ENCODE results near the gene LYRM9. TPM values are rescaled to one million over a fixed set of nuclear protein-coding genes. Genes with fewer than 3 reads are reported as not detected.

Gene LYRM9
- polyA plus RNA-seq, 1 of the 3 experiments (the other 2 are of a cell fraction) = 4.6 TPM

DNA sequence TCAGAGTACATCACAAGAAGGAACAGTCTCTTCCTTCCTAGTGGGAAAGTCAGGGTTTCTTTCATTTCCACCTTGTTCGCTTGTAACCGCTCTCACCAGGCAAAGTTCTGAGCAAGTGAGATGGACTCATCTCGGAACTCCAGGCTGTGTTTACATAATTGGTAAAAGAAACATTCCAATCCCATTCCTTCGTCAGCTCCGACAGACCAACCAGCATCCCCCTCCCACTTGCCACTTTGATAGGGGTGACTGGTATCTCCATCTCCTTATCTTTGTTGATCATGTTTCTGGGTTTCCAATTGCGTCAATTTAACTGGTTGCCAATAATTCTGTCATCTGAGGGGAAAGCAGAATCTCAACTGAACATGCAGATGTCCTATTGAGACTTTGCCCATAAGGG, 36.8 kb upstream of the LYRM9 start:
- Histone ChIP-seq H3K9me2 (no peaks in the 10 kb centered on the region), H3K4me1 (ENCODE audit: control insufficient read depth in 1 of 2, insufficient read depth in 2 of 2, low read depth in 1 of 2, low read length in 1 of 2) (no peaks in the 10 kb centered on the region), H4K20me1 (ENCODE audit: insufficient read depth) (no peaks in the 10 kb centered on the region), H3K4me3 (ENCODE audit: low read depth in 2 of 2, low read length in 1 of 2) (no peak overlapping the region), H2AFZ (ENCODE audit: low read depth) (no peak overlapping the region), H3K36me3 (replicated peaks in 1 of 2; ENCODE audit: control insufficient read depth in 1 of 2, insufficient read depth in 2 of 2, low read length in 1 of 2) (no peaks in the 10 kb centered on the region), H3K27ac (ENCODE audit: low read depth in 2 of 2, low read length in 1 of 2) (no peak overlapping the region), H3F3A (replicated peaks; ENCODE audit: insufficient read depth) (no peaks in the 10 kb centered on the region), H3K79me2 (ENCODE audit: insufficient read depth) (no peaks in the 10 kb centered on the region), H3K9me3 (no peaks in the 10 kb centered on the region), H3K9ac (no peak overlapping the region), H3K27me3 (ENCODE audit: insufficient read depth) (no peaks in the 10 kb centered on the region), H3K4me2 (no peak overlapping the region)
- ChIA-PET POLR2A (no interaction called here), CTCF (interaction anchor here (2.3 kb wide), 1 partner anchor 36 kb away, joined by 9 read pairs; the partner anchor contains the start of gene LYRM9)
- TF ChIP-seq ELF1 (IDR thresholded peaks at IDR 0.05) (no peak), FOXJ3 (CRISPR knock-in tag; IDR thresholded peaks at IDR 0.05) (no peak), RAD21 (IDR thresholded peaks at IDR 0.05; ENCODE audit: low read length) (no peak), YY1 (IDR thresholded peaks at IDR 0.05; ENCODE audit: low read depth) (no peak), EP300 (IDR thresholded peaks at IDR 0.05; ENCODE audit: borderline replicate concordance in 1 of 2, low read depth in 1 of 2, low read length in 1 of 2) (no peak), NRF1 (IDR thresholded peaks at IDR 0.05; ENCODE audit: low read depth, low read length) (no peak), FOXM1 (IDR thresholded peaks at IDR 0.05; ENCODE audit: low read depth) (no peak), JUND (IDR thresholded peaks at IDR 0.05) (no peak), TAF1 (IDR thresholded peaks at IDR 0.05; ENCODE audit: borderline replicate concordance, low read depth, low read length) (no peak), EZH2phosphoT487 (IDR thresholded peaks at IDR 0.05; ENCODE audit: borderline replicate concordance, low read depth) (no peak), GATA2 (CRISPR knock-in tag; IDR thresholded peaks at IDR 0.05) (no peak), TEAD4 (IDR thresholded peaks at IDR 0.05; ENCODE audit: borderline replicate concordance, insufficient read depth) (no peak), RXRA (IDR thresholded peaks at IDR 0.05; ENCODE audit: borderline replicate concordance, low read depth) (no peak), SIN3A (IDR thresholded peaks at IDR 0.05; ENCODE audit: borderline replicate concordance, low read depth, low read length) (no peak)
- TF ChIP-seq, protein P1, sequence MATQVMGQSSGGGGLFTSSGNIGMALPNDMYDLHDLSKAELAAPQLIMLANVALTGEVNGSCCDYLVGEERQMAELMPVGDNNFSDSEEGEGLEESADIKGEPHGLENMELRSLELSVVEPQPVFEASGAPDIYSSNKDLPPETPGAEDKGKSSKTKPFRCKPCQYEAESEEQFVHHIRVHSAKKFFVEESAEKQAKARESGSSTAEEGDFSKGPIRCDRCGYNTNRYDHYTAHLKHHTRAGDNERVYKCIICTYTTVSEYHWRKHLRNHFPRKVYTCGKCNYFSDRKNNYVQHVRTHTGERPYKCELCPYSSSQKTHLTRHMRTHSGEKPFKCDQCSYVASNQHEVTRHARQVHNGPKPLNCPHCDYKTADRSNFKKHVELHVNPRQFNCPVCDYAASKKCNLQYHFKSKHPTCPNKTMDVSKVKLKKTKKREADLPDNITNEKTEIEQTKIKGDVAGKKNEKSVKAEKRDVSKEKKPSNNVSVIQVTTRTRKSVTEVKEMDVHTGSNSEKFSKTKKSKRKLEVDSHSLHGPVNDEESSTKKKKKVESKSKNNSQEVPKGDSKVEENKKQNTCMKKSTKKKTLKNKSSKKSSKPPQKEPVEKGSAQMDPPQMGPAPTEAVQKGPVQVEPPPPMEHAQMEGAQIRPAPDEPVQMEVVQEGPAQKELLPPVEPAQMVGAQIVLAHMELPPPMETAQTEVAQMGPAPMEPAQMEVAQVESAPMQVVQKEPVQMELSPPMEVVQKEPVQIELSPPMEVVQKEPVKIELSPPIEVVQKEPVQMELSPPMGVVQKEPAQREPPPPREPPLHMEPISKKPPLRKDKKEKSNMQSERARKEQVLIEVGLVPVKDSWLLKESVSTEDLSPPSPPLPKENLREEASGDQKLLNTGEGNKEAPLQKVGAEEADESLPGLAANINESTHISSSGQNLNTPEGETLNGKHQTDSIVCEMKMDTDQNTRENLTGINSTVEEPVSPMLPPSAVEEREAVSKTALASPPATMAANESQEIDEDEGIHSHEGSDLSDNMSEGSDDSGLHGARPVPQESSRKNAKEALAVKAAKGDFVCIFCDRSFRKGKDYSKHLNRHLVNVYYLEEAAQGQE (IDR thresholded peaks at IDR 0.05; ENCODE audit: low read depth, low read length) = no peak
- TF ChIP-seq, protein P2, sequence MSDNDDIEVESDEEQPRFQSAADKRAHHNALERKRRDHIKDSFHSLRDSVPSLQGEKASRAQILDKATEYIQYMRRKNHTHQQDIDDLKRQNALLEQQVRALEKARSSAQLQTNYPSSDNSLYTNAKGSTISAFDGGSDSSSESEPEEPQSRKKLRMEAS (IDR thresholded peaks at IDR 0.05; ENCODE audit: low read depth) = no peak
- TF ChIP-seq, protein P3, sequence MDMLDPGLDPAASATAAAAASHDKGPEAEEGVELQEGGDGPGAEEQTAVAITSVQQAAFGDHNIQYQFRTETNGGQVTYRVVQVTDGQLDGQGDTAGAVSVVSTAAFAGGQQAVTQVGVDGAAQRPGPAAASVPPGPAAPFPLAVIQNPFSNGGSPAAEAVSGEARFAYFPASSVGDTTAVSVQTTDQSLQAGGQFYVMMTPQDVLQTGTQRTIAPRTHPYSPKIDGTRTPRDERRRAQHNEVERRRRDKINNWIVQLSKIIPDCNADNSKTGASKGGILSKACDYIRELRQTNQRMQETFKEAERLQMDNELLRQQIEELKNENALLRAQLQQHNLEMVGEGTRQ (IDR thresholded peaks at IDR 0.05; ENCODE audit: borderline replicate concordance, low read depth, low read length) = no peak
- TF ChIP-seq, protein P4, sequence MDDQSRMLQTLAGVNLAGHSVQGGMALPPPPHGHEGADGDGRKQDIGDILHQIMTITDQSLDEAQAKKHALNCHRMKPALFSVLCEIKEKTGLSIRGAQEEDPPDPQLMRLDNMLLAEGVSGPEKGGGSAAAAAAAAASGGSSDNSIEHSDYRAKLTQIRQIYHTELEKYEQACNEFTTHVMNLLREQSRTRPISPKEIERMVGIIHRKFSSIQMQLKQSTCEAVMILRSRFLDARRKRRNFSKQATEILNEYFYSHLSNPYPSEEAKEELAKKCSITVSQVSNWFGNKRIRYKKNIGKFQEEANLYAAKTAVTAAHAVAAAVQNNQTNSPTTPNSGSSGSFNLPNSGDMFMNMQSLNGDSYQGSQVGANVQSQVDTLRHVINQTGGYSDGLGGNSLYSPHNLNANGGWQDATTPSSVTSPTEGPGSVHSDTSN (IDR thresholded peaks at IDR 0.05) = no peak
- WGBS (ENCODE audit: low lambda C conversion rate) = 51% methylated on average over 6 of the region's 6 CpGs
- DNase-seq = no peak

Measured in SK-N-SH (cell line).